NCI-H2227 treated with DMSO at 0.1 percent for 48 hours (cell line): Measurements from ENCODE around the gene FLYWCH2.

Experiments
- DNase-seq: peaks from one replicate; lab custom pipeline; 2025; lab: John Stamatoyannopoulos, UW

Gene FLYWCH2

GRCh38 chr16:2854700-2855309 is 28.2 kb upstream of the FLYWCH2 start:
- no peak for DNase-seq

- DNase-seq: no peak
These were observed 27.5 kb upstream of the FLYWCH2 start for GRCh38 chr16:2855536-2855935.

GRCh38 chr16:2856061-2856670 is 26.8 kb upstream of the FLYWCH2 start:
- DNase-seq: no peak

- no peak for DNase-seq
These were observed 26.1 kb upstream of the FLYWCH2 start for GRCh38 chr16:2856686-2857450.

- no peak for DNase-seq
These were observed 25.4 kb upstream of the FLYWCH2 start, which contains the start of gene PRSS22 for GRCh38 chr16:2857451-2858244. PRSS22 (minus strand) TSS chr16:2858170; CDS start chr16:2858104, 66 bp downstream.

GRCh38 chr16:2858245-2859025 is 24.6 kb upstream of the FLYWCH2 start:
- DNase-seq: no peak

GRCh38 chr16:2859686-2860265 is 23.2 kb upstream of the FLYWCH2 start:
- DNase-seq: no peak

- no peak for DNase-seq
These were observed 22.0 kb upstream of the FLYWCH2 start for GRCh38 chr16:2860826-2861567.

GRCh38 chr16:2865651-2866050 is 17.4 kb upstream of the FLYWCH2 start:
- no peak for DNase-seq

- no peak for DNase-seq
These were observed 16.6 kb upstream of the FLYWCH2 start for GRCh38 chr16:2866431-2866830.

- no peak for DNase-seq
These were observed 15.4 kb upstream of the FLYWCH2 start for GRCh38 chr16:2867661-2867986.

GRCh38 chr16:2867987-2868789 is 14.8 kb upstream of the FLYWCH2 start:
- peak; percentile 97 for DNase-seq

GRCh38 chr16:2871926-2872325 is 11.1 kb upstream of the FLYWCH2 start:
- no peak for DNase-seq

GRCh38 chr16:2874032-2874911 is 8.7 kb upstream of the FLYWCH2 start:
- no peak for DNase-seq

- DNase-seq: peak; percentile 79
These were observed 8.1 kb upstream of the FLYWCH2 start for GRCh38 chr16:2874912-2875362.

- no peak for DNase-seq
These were observed 3.0 kb upstream of the FLYWCH2 start for GRCh38 chr16:2879854-2880508.

- DNase-seq: peak; percentile 31
These were observed 999 bp upstream of the FLYWCH2 start for GRCh38 chr16:2881783-2882649.
